ENCODE results near the gene ANKMY1. TPM values are rescaled to one million over a fixed set of nuclear protein-coding genes. Genes with fewer than 3 reads are reported as not detected.

ANKMY1 gene
- total and polyA plus RNA-seq, 2 of the 13 experiments (the other 11 are each of a cell fraction or from before 2014, with no cell fraction given): 11.7 to 18.8 TPM

- Histone ChIP-seq H2AFZ (ENCODE audit: low read length) (no peak overlapping the region), H3K9ac (ENCODE audit: insufficient read depth, low read depth, low read length) (no peak overlapping the region), H3K4me3 (replicated peaks in 1 of 3; ENCODE audit: insufficient read depth in 1 of 3, low read depth in 2 of 3, low read length in 3 of 3) (no peak overlapping the region), H3K9me3 (ENCODE audit: low read length) (no peaks in the 10 kb centered on the region), H3K36me3 (replicated peaks in 1 of 2; ENCODE audit: control insufficient read depth in 1 of 2, insufficient read depth in 2 of 2, low read length in 2 of 2) (no peaks in the 10 kb centered on the region), H3K27me3 (ENCODE audit: control insufficient read depth in 1 of 2, insufficient read depth in 2 of 2, low read length in 2 of 2) (no peaks in the 10 kb centered on the region), H4K20me1 (ENCODE audit: insufficient read depth, low read length) (no peaks in the 10 kb centered on the region), H3K79me2 (ENCODE audit: insufficient read depth, low read length) (no peaks in the 10 kb centered on the region), H3K27ac (ENCODE audit: extremely low read length, insufficient read depth, low read length) (no peak overlapping the region), H3K4me1 (ENCODE audit: insufficient read depth, low read length) (peaks cover 19% of the 10 kb centered on the region), H3K4me2 (ENCODE audit: low read depth, low read length) (no peak overlapping the region)
- intact Hi-C loops (cut with micrococcal nuclease; ENCODE audit: unreplicated experiment) (no loop called here), in situ Hi-C loops (cut with HindIII; ENCODE audit: extremely low pct_ligation_motif_present, low pct_unique_long_range_greater_than_20kb) (no loop called here)
- 84% methylated on average over 11 of the region's 43 CpGs for WGBS (ENCODE audit: low lambda C conversion rate)
- TF ChIP-seq HMGXB4 (CRISPR knock-in tag; IDR thresholded peaks at IDR 0.05; ENCODE audit: borderline replicate concordance in 1 of 2, low read depth in 1 of 2): no peak
- TF ChIP-seq FOXO4 (CRISPR knock-in tag; conservative IDR thresholded peaks at IDR 0.05): 0 out of 2 replicates have a peak, but pooled peaks have one; percentile 58
- no peak for TF ChIP-seq ETV6 (CRISPR knock-in tag; conservative IDR thresholded peaks at IDR 0.05)
- TF ChIP-seq GTF2F1 (IDR thresholded peaks at IDR 0.05; ENCODE audit: low read length): no peak
- ATAC-seq (no peak), FAIRE-seq (no peak), DNase-seq (ENCODE audit: low spot score) (no peak)
- no TSS peak for BruUV-seq (replicated peaks)
- CTCF ChIA-PET (ENCODE audit: low intra/inter-chr PET ratio, low total read pairs): no interaction called here
- POLR2A ChIA-PET: no interaction called here
Measured at GRCh38 chr2:240464514-240465241, 93.1 kb downstream of the ANKMY1 start.

All from HepG2 (cell line).